Measurements from ENCODE around the gene DOK5.

DOK5 gene

DNA sequence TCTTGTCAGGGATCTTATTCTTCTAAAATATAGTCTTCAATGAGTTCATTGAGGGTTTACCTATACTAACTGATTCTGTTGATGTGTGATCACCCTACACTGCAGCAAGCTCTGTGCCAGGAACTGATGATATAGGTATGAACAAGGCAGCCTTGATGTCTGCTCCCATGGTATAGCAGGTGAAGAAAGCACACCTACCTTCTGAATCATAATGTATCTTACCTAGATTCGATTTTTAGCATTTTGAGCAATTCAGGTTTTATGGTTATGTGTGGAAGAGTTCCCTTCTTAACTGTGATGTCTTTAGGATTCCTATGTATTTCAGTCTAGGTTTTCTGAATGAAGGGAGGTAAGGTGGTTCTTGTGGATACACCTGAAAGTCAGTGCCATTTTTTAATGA is 223.0 kb downstream of the DOK5 start:
- no peak for DNase-seq
- Mint-ChIP-seq H3K4me3 (no peak overlapping the region), H3K4me1 (peaks cover 9% of the 10 kb centered on the region), H3K9me3 (peaks cover 6% of the 10 kb centered on the region), H3K27ac (no peak overlapping the region), H3K27me3 (ENCODE audit: low read depth, poor library complexity) (peaks cover 4% of the 10 kb centered on the region), H3K36me3 (ENCODE audit: low read depth) (peaks cover 4% of the 10 kb centered on the region)
- TF ChIP-seq, protein P1, sequence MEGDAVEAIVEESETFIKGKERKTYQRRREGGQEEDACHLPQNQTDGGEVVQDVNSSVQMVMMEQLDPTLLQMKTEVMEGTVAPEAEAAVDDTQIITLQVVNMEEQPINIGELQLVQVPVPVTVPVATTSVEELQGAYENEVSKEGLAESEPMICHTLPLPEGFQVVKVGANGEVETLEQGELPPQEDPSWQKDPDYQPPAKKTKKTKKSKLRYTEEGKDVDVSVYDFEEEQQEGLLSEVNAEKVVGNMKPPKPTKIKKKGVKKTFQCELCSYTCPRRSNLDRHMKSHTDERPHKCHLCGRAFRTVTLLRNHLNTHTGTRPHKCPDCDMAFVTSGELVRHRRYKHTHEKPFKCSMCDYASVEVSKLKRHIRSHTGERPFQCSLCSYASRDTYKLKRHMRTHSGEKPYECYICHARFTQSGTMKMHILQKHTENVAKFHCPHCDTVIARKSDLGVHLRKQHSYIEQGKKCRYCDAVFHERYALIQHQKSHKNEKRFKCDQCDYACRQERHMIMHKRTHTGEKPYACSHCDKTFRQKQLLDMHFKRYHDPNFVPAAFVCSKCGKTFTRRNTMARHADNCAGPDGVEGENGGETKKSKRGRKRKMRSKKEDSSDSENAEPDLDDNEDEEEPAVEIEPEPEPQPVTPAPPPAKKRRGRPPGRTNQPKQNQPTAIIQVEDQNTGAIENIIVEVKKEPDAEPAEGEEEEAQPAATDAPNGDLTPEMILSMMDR (IDR thresholded peaks at IDR 0.05): no peak
